ENCODE results near the gene B4GALT5.

- no peak for TF ChIP-seq CTCF (IDR thresholded peaks at IDR 0.05)
- TF ChIP-seq POLR2A (IDR thresholded peaks at IDR 0.05) = no peak
These were observed 7.0 kb downstream of the B4GALT5 start for GRCh38 chr20:49706630-49707091.

All from body of pancreas (tissue), 4 donors.